Measurements from ENCODE around the gene MACROD1. TPM values are rescaled to one million over a fixed set of nuclear protein-coding genes. Genes with fewer than 3 reads are reported as not detected.
"Not testable (repeated sequence)": the region's sequence is repeated elsewhere in the genome, so short reads cannot be mapped to it uniquely, and the experiment has no call there.

Gene MACROD1
- total RNA-seq, 1 experiment from 2014 or later, result 22.5 TPM

DNA sequence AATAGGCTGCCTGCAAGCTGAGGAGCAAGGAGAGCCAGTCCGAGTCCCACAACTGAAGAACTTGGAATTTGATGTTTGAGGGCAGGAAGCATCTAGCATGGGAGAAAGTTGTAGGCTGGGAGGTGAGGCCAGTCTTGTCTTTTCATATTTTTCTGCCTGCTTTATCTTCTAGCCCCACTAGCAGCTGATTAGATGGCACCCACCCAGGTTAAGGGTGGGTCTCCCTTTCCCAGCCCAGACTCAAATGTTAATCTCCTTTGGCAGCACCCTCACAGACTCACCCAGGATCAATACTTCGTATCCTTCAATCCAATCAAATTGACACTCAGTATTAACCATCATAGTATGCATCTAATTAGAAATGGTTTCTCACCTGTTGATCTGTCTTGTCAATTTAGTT, 196.5 kb downstream of the MACROD1 start:
- no peak for DNase-seq (ENCODE audit: low read depth)

DNA sequence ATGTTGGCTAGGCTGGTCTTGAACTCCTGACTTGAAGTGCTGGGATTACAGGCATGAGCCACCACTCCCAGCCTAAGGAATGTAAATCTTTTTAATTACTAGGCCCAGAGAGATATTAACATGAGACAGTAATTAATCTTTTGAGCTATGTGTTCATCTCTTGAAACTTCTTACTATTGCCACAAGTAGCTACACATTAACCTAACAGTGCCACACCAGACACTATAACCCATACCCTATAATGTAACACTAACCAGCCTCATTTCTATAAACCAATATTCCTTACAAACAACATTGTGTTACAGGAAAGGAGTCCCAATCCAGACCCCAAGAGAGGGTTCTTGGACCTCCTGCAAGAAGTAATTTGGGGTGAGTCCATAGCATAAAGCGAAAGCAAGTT, 199.5 kb downstream of the MACROD1 start:
- no peak for DNase-seq (ENCODE audit: low read depth)

DNA sequence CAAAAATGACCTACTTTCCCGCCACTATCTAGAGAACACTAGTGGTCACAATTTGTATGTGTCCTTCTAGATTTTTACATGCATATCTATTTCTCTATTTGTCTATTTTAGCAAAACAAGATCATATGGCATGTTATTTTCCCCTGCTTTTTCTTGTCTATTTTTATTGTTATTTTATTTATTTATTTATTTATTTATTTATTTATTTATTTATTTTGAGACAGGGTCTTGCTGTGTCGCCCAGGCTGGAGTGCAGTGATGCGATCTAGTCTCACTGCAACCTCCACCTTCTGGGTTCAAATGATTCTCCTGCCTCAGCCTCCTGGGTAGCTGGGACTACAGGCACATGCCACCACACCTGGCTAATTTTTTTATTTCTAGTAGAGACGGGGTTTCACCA, 202.0 kb downstream of the MACROD1 start:
- not testable (repeated sequence) for DNase-seq (ENCODE audit: low read depth)

DNA sequence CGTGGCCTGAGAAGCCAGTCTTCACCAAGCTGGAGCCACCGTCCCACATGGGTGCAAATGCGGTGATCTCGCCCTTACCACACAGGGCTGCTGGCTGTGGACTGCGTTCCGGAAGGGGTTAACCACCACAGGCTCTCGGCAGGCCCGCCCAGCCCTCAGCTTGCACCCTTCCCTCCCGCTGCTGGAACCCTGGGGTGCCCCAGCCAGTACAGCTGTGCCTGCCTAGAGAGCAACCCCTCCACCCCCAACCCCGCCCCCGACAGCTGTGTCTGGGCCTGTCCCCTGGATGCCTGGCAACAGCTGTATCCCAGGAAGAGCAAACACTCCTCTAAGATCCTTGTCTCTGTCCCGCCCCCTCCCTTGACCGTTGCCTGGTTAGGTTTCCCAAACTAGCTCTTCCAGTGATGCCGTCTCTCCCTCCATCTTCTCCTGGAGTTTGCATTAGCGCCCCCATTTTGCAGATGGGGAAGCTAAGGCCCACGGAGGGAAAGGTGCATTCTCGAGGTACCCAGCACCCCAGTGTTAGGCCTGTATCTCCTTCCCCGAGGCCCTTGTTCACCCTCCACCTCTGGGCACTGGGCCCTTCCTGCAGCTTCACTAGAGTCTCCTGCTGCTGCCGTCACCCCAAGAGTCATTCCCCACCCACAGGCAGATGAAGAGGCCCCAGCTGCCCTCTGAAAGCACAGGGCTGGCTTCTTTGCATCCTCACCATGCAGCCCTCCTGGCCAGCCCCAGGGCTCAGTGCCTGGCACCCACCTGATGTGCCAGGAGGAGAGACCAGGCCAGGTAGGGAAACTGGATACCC, 204.1 kb downstream of the MACROD1 start:
- no peak for DNase-seq (ENCODE audit: low read depth)

DNA sequence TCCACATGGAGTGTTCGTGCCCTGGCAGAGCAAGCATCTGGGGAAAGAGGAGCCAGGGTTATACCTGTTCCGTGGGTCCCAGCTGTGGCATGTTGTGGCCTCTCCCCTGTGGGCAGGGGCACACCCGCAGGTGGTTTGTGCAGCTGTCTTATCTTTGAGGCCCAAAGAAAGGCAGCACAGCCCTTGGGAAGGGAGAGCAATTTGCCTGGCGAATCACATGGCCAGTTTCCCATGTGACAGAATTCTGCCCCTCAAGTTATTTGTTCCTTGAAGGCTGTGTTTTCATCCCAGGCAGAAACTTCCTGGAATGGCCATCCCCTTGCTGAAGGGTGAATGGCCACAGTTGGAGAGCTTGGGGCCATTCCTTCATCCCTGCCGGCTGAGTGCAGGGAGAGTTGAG, 207.9 kb downstream of the MACROD1 start:
- DNase-seq (ENCODE audit: low read depth), result no peak

DNA sequence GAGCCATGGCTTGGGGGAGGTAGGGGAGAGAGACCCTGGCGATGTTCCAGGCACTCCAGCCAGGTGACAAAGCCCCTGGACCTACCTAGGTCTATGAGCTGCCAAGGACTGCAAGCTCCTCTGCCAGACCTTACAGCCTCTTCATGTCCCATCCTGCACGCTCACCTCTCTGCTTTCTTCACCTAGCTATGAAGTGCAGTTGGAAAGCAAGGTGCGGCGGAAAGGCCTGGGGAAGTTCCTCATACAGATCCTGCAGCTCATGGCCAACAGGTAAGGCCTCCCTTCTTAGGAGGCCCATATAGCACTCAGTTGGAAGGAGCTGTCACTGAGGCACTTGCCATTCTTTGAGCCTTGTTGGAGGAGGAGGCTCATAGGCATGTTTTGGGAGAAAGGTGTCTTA, 213.3 kb downstream of the MACROD1 start:
- no peak for DNase-seq (ENCODE audit: low read depth)

DNA sequence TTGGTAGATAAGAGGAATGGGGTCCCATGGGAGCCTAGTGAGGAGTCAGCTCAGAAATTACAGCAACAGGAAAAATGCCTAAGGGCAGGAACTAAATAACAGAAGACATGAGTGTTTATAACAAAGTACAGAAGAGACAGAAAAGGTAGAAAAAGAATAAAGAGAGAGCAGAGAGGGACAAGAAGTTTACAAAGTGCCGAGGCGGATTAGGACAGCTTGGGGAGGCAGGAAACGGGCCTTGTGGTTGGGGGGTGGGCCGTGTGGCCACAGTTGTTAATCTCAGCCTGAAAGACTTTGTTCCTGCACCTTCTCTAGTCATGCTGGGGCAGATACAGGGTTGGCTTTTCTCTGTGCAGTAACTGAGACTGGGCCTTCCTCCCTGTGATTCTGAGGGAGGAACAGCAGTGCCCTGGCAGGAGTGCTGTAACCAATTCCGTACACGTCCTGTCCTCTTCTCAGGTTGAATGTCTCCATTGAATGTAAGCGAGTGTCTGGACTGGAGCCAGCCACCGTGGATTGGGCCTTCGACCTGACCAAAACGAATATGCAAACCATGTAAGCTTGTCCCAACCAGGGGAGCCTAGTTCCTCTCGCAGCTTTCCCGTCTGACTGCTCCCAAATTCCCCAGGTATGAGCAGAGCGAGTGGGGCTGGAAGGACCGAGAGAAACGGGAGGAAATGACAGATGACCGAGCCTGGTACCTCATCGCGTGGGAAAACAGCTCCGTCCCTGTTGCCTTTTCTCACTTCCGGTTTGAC, 214.0 kb downstream of the MACROD1 start:
- no peak for DNase-seq (ENCODE audit: low read depth)

Small RNAs within 50 kb of the gene (small RNA-seq; reads per million reads assigned to genes)
- gene RNU6-45P, result not detected

Other genes with a start within 250 kb of the MACROD1 start
- 0.11 and 0.17 TPM in 2 replicates for gene RCOR2, start 248.9 kb downstream of the MACROD1 start, total RNA-seq (2014; rRNA removed; shearing (Covaris generic))
- 10.6 and 15.9 TPM in 2 replicates for gene NAA40, start 227.1 kb downstream of the MACROD1 start, total RNA-seq (2014; rRNA removed; shearing (Covaris generic))
- gene COX8A, start 191.5 kb downstream of the MACROD1 start, total RNA-seq (2014; rRNA removed; shearing (Covaris generic)), result 968 and 1,023 TPM in 2 replicates
- gene OTUB1, start 179.7 kb downstream of the MACROD1 start, total RNA-seq (2014; rRNA removed; shearing (Covaris generic)), result 80.1 and 87.9 TPM in 2 replicates
- not detected in 2 replicates for gene FLRT1, start 130.2 kb downstream of the MACROD1 start, total RNA-seq (2014; rRNA removed; shearing (Covaris generic))
- 367 and 368 TPM in 2 replicates for gene STIP1, start 20.1 kb upstream of the MACROD1 start, total RNA-seq (2014; rRNA removed; shearing (Covaris generic))
- 1.5 and 2.0 TPM in 2 replicates for gene FERMT3, start 40.6 kb upstream of the MACROD1 start, total RNA-seq (2014; rRNA removed; shearing (Covaris generic))
- 37.4 and 42.7 TPM in 2 replicates for gene TRPT1, start 60.1 kb upstream of the MACROD1 start, total RNA-seq (2014; rRNA removed; shearing (Covaris generic))
- 61.8 and 80.6 TPM in 2 replicates for gene NUDT22, start 60.2 kb upstream of the MACROD1 start, total RNA-seq (2014; rRNA removed; shearing (Covaris generic))
- gene DNAJC4, start 64.4 kb upstream of the MACROD1 start, total RNA-seq (2014; rRNA removed; shearing (Covaris generic)), result 2.9 and 11.1 TPM in 2 replicates
- gene VEGFB, start 68.5 kb upstream of the MACROD1 start, total RNA-seq (2014; rRNA removed; shearing (Covaris generic)), result 26.7 and 71.0 TPM in 2 replicates
- gene FKBP2, start 75.0 kb upstream of the MACROD1 start, total RNA-seq (2014; rRNA removed; shearing (Covaris generic)), result 103 and 111 TPM in 2 replicates
- 614 and 695 TPM in 2 replicates for gene PPP1R14B, start 80.8 kb upstream of the MACROD1 start, total RNA-seq (2014; rRNA removed; shearing (Covaris generic))
- 50.6 and 57.4 TPM in 2 replicates for gene PLCB3, start 85.4 kb upstream of the MACROD1 start, total RNA-seq (2014; rRNA removed; shearing (Covaris generic))
- gene BAD, start 118.6 kb upstream of the MACROD1 start, total RNA-seq (2014; rRNA removed; shearing (Covaris generic)), result 129 and 138 TPM in 2 replicates
- 26.8 and 36.7 TPM in 2 replicates for gene GPR137, start 119.7 kb upstream of the MACROD1 start, total RNA-seq (2014; rRNA removed; shearing (Covaris generic))
- not detected in 2 replicates for gene KCNK4, start 125.2 kb upstream of the MACROD1 start, total RNA-seq (2014; rRNA removed; shearing (Covaris generic))
- gene CATSPERZ, start 134.2 kb upstream of the MACROD1 start, total RNA-seq (2014; rRNA removed; shearing (Covaris generic)), result 1.0 and 1.2 TPM in 2 replicates
- 74.5 and 77.5 TPM in 2 replicates for gene ESRRA, start 139.4 kb upstream of the MACROD1 start, total RNA-seq (2014; rRNA removed; shearing (Covaris generic))
- 471 and 628 TPM in 2 replicates for gene TRMT112, start 151.4 kb upstream of the MACROD1 start, total RNA-seq (2014; rRNA removed; shearing (Covaris generic))
- 274 and 324 TPM in 2 replicates for gene PRDX5, start 152.0 kb upstream of the MACROD1 start, total RNA-seq (2014; rRNA removed; shearing (Covaris generic))
- 4.9 and 7.1 TPM in 2 replicates for gene CCDC88B, start 174.1 kb upstream of the MACROD1 start, total RNA-seq (2014; rRNA removed; shearing (Covaris generic))
- gene RPS6KA4, start 193.0 kb upstream of the MACROD1 start, total RNA-seq (2014; rRNA removed; shearing (Covaris generic)), result 86.9 and 95.7 TPM in 2 replicates